SK-N-SH (cell line): ENCODE measurements around the gene CCDC169. TPM values are rescaled to one million over a fixed set of nuclear protein-coding genes. Genes with fewer than 3 reads are reported as not detected.

ENCODE experiments used
- CTCF ChIA-PET: fragments of 300-600, 350-600 bp; formaldehyde crosslinking; extraction: SDS; loops from one replicate; lab custom pipeline; 2021; lab: Yijun Ruan, JAX
- POLR2A ChIA-PET: fragments of 350-600 bp; sonication (Branson Sonifier 250); formaldehyde crosslinking; extraction: SDS; loops from one replicate; lab custom pipeline; 2020; ENCODE audit warnings: antibody characterized with exemption, inconsistent platforms; lab: Yijun Ruan, JAX
- DNase-seq: peaks from one replicate; pipeline ENCODE4 v3.0.0; 2012
- H2AFZ ChIP-seq: fragments of 200-600 bp; sonication (generic); 2 replicates; pipeline ENCODE4 v1.8.1; 2016; ENCODE audit warnings: antibody characterized with exemption, mild to moderate bottlenecking, low read depth
- H3F3A ChIP-seq: fragments of 200-600 bp; sonication (generic); replicated peaks from 2 replicates; pipeline ENCODE3; 2016; ENCODE audit warnings: antibody characterized with exemption, mild to moderate bottlenecking; ENCODE audit not compliant: insufficient read depth
- H3K27ac ChIP-seq, 2 experiments: fragments of 200-500 bp in 1 of 2; fragments of 200-600 bp in 1 of 2; sonication (Bioruptor generic) in 1 of 2; sonication (generic), shearing (Covaris generic) in 1 of 2; 2 replicates each; pipeline versions ENCODE4 v1.5.1 to v1.6.1; 2014 to 2016; ENCODE audit warnings: low read depth in 2 of 2, inconsistent platforms in 1 of 2, low read length in 1 of 2, mild to moderate bottlenecking in 1 of 2, mixed read lengths in 1 of 2
- H3K27me3 ChIP-seq: fragments of 200-600 bp; sonication (generic), shearing (Covaris generic); 2 replicates; pipeline ENCODE4 v1.6.1; 2016; ENCODE audit warnings: mixed run types; ENCODE audit not compliant: insufficient read depth
- H3K36me3 ChIP-seq, 2 experiments: fragments of 200-500 bp in 1 of 2; fragments of 200-600 bp in 1 of 2; sonication (Bioruptor generic) in 1 of 2; sonication (generic) in 1 of 2; replicated peaks in 1 of 2; 2 replicates each; pipeline versions ENCODE3 to v1.5.1; 2014 to 2016; ENCODE audit warnings: low read length in 1 of 2, mild to moderate bottlenecking in 1 of 2; ENCODE audit not compliant: insufficient read depth in 2 of 2, control insufficient read depth in 1 of 2
- H3K4me1 ChIP-seq, 2 experiments: fragments of 200-500 bp in 1 of 2; fragments of 200-600 bp in 1 of 2; sonication (Bioruptor generic) in 1 of 2; sonication (generic), shearing (Covaris generic) in 1 of 2; 2 replicates each; pipeline versions ENCODE4 v1.5.1 to v1.6.1; 2014 to 2016; ENCODE audit warnings: low read depth in 1 of 2, low read length in 1 of 2, mixed run types in 1 of 2; ENCODE audit not compliant: insufficient read depth in 2 of 2, control insufficient read depth in 1 of 2
- H3K4me2 ChIP-seq: fragments of 200-600 bp; sonication (generic), shearing (Covaris generic); 2 replicates; pipeline ENCODE4 v1.6.1; 2017; ENCODE audit warnings: mixed run types
- H3K4me3 ChIP-seq, 2 experiments: fragments of 200-500 bp in 1 of 2; fragments of 200-600 bp in 1 of 2; sonication (Bioruptor generic) in 1 of 2; sonication (generic), shearing (Covaris generic) in 1 of 2; 2 replicates each; pipeline versions ENCODE4 v1.5.1 to v1.8.1; 2014 to 2016; ENCODE audit warnings: low read depth in 2 of 2, inconsistent platforms in 1 of 2, low read length in 1 of 2, mild to moderate bottlenecking in 1 of 2, mixed read lengths in 1 of 2, moderate library complexity in 1 of 2
- H3K79me2 ChIP-seq: fragments of 200-600 bp; sonication (generic); 2 replicates; pipeline ENCODE4 v1.8.1; 2017; ENCODE audit warnings: mild to moderate bottlenecking; ENCODE audit not compliant: insufficient read depth
- H3K9ac ChIP-seq: fragments of 200-600 bp; sonication (generic); 2 replicates; pipeline ENCODE4 v1.6.1; 2017; ENCODE audit warnings: mixed run types
- H3K9me2 ChIP-seq: fragments of 200-600 bp; sonication (generic); 2 replicates; pipeline ENCODE4 v1.6.1; 2017; ENCODE audit warnings: mixed run types
- H3K9me3 ChIP-seq: fragments of 200-600 bp; sonication (generic); 2 replicates; pipeline ENCODE4 v1.6.1; 2017; ENCODE audit warnings: mixed run types, mild to moderate bottlenecking, moderate library complexity
- H4K20me1 ChIP-seq: fragments of 200-600 bp; sonication (generic); 2 replicates; pipeline ENCODE4 v1.6.1; 2017; ENCODE audit warnings: mild to moderate bottlenecking, mixed run types; ENCODE audit not compliant: insufficient read depth
- CHD2 ChIP-seq: fragments of 150-350 bp; IDR thresholded peaks from 2 replicates; pipeline ENCODE4 v1.6.1; 2018; ENCODE audit warnings: low read length; ENCODE audit not compliant: partially characterized antibody
- EP300 ChIP-seq, 2 experiments: IDR thresholded peaks; 2 replicates each; pipeline versions ENCODE4 v1.4.0 to v1.6.1; 2012; ENCODE audit warnings: borderline replicate concordance in 1 of 2, low read depth in 1 of 2, low read length in 1 of 2
- FOXJ3 ChIP-seq: sonication (generic); formaldehyde crosslinking; IDR thresholded peaks from 2 replicates; pipeline ENCODE4 v1.5.1; 2020; ENCODE audit warnings: mild to moderate bottlenecking, missing genetic modification reagents
- FOXM1 ChIP-seq: IDR thresholded peaks from 2 replicates; pipeline ENCODE4 v1.4.0; 2012; ENCODE audit warnings: low read depth, mild to moderate bottlenecking
- GABPA ChIP-seq: IDR thresholded peaks from 2 replicates; pipeline ENCODE4 v1.4.0; 2012; ENCODE audit warnings: low read depth, mild to moderate bottlenecking
- GATA2 ChIP-seq: sonication (generic); formaldehyde crosslinking; IDR thresholded peaks from 2 replicates; pipeline ENCODE4 v1.5.0; 2020; ENCODE audit warnings: mild to moderate bottlenecking, missing genetic modification reagents
- IRF3 ChIP-seq: fragments of 150-350 bp; IDR thresholded peaks from 2 replicates; pipeline ENCODE4 v1.6.1; 2016; ENCODE audit warnings: mild to moderate bottlenecking, low read depth, low read length
- JUND ChIP-seq: IDR thresholded peaks from 2 replicates; pipeline ENCODE4 v1.4.0; 2012
- MAX ChIP-seq: IDR thresholded peaks from 2 replicates; pipeline ENCODE4 v1.4.0; 2012; ENCODE audit warnings: low read depth
- MEF2A ChIP-seq: IDR thresholded peaks from 2 replicates; pipeline ENCODE4 v1.4.0; 2012; ENCODE audit warnings: low read depth, borderline replicate concordance
- NFIC ChIP-seq: IDR thresholded peaks from 2 replicates; pipeline ENCODE4 v1.4.0; 2012; ENCODE audit warnings: borderline replicate concordance
- POLR2AphosphoS5 ChIP-seq: IDR thresholded peaks from 2 replicates; pipeline ENCODE4 v1.6.1; 2012; ENCODE audit warnings: low read depth, low read length
- REST ChIP-seq: IDR thresholded peaks from 2 replicates; pipeline ENCODE4 v1.6.1; 2012; ENCODE audit warnings: mild to moderate bottlenecking, low read depth, low read length, moderate library complexity
- RFX5 ChIP-seq: IDR thresholded peaks from 2 replicates; pipeline ENCODE4 v1.6.1; 2012; ENCODE audit warnings: mild to moderate bottlenecking, improper control_type of control experiment, low read length
- RXRA ChIP-seq: IDR thresholded peaks from 2 replicates; pipeline ENCODE4 v1.4.0; 2012; ENCODE audit warnings: low read depth, mild to moderate bottlenecking, borderline replicate concordance
- SMC3 ChIP-seq: IDR thresholded peaks from 2 replicates; pipeline ENCODE4 v1.6.1; 2012; ENCODE audit warnings: low read depth, low read length, improper control_type of control experiment
- TAF1 ChIP-seq: IDR thresholded peaks from 2 replicates; pipeline ENCODE4 v1.6.1; 2012; ENCODE audit warnings: low read depth, mild to moderate bottlenecking, low read length, moderate library complexity, borderline replicate concordance
- TCF12 ChIP-seq: IDR thresholded peaks from 2 replicates; pipeline ENCODE4 v1.4.0; 2012
- WGBS: methylation state at CpG from one replicate; pipeline ENCODE4 v1.1.6; 2017; ENCODE audit warnings: low lambda C conversion rate; 5-methylcytosine and 5-hydroxymethylcytosine counted together
- polyA plus RNA-seq, 3 experiments: library from polyadenylated mRNA; depleted of rRNA; stranded (reverse); fragments of >200 nt; gene quantifications; 2 replicates each; pipeline ENCODE4 v1.2.3, GENCODE V29; 2012

The CCDC169 gene
- polyA plus RNA-seq, 1 of the 3 experiments (the other 2 are of a cell fraction), result 1.8 TPM

- H2AFZ ChIP-seq, result no peak overlapping the region
- no peaks in the 10 kb centered on the region for H4K20me1 ChIP-seq
- no peaks in the 10 kb centered on the region for H3K36me3 ChIP-seq
- TF ChIP-seq GABPA, result no peak
- TF ChIP-seq REST, result no peak
- no peak for TF ChIP-seq RXRA
- no peak for TF ChIP-seq CHD2
- no peak for TF ChIP-seq NFIC
- no peak for TF ChIP-seq SMC3
- no peak for TF ChIP-seq FOXM1
- TF ChIP-seq TCF12, result no peak
- no peak for TF ChIP-seq RFX5
- no peak for TF ChIP-seq JUND
- TF ChIP-seq POLR2AphosphoS5, result no peak
- no peak for TF ChIP-seq IRF3
- no peak for TF ChIP-seq FOXJ3
- TF ChIP-seq MAX, result no peak
- TF ChIP-seq MEF2A, result no peak
- TF ChIP-seq GATA2 (CRISPR knock-in tag), result no peak
- TF ChIP-seq EP300 (IDR thresholded peaks at IDR 0.05; ENCODE audit: borderline replicate concordance in 1 of 2, low read depth in 1 of 2, low read length in 1 of 2), result no peak
- no peak for TF ChIP-seq TAF1
- H3K27ac ChIP-seq, result no peak overlapping the region
- no peak overlapping the region for H3K4me2 ChIP-seq
- no peaks in the 10 kb centered on the region for H3K79me2 ChIP-seq
- WGBS, result 78% methylated on average over 6 of the region's 6 CpGs
- H3K4me1 ChIP-seq, result peaks cover 2 to 7% of the 10 kb centered on the region in 2 experiments; a peak in 3 of 4 replicates
- no peaks in the 10 kb centered on the region for H3K27me3 ChIP-seq
- H3K4me3 ChIP-seq, result no peak overlapping the region
- no peaks in the 10 kb centered on the region for H3K9me3 ChIP-seq
- no peak for DNase-seq
- H3K9ac ChIP-seq, result no peak overlapping the region
- H3K9me2 ChIP-seq, result no peaks in the 10 kb centered on the region
- H3F3A ChIP-seq, result no peaks in the 10 kb centered on the region
- POLR2A ChIA-PET, result no interaction called here
- CTCF ChIA-PET, result no interaction called here
These were observed 105.4 kb downstream of the CCDC169 start for GRCh38 chr13:36192166-36192565.
